Breast epithelium (tissue), 3 donors: ENCODE results near the gene TTC27.

Experiments used
- CTCF ChIP-seq, 3 donors: fragments of 450-650 bp; IDR thresholded peaks; one replicate each; pipeline ENCODE4 v1.5.1; 2016 to 2017; ENCODE audit warnings: antibody characterized with exemption in 3 of 3, mild to moderate bottlenecking in 3 of 3, moderate library complexity in 3 of 3
- POLR2AphosphoS5 ChIP-seq, 3 donors: sonication (generic); formaldehyde crosslinking; IDR thresholded peaks; one replicate each; pipeline ENCODE4 v1.6.1; 2017; ENCODE audit warnings: antibody characterized with exemption in 3 of 3

GRCh38 chr2:32748158-32748557 is 120.3 kb downstream of the TTC27 start:
- TF ChIP-seq CTCF (IDR thresholded peaks at IDR 0.05) (no peak), POLR2AphosphoS5 (IDR thresholded peaks at IDR 0.05) (no peak)
